ENCODE data around the gene SFMBT2.

The SFMBT2 gene

DNA sequence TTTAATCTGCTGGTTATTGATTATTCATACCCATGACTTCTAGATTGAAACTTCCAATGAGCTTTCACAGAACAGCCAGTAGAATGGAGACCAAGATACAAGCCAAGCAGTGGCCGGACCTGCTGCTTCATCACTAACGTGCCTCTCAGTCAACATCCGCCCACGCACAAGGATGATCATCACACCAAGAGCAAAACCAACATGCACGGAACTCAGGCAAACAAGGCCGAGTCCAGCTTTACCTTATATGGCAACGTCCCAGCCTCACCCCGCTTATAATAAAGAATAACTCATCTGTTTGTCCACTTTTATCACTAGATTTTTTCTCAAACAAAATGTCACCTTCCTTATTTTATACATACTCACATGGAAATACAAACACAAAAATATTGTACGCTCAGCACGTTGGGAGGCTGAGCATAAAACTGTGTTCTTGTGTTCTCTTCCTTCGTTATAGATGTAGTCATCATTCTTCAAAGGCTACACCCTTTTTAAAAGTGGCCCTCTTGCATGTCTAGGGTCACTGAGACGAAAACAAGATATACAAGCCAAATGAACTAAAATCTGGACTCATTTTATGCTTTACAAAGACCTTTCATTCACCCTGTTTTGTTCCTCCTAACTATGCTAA is 122.7 kb downstream of the SFMBT2 start:
- ChIA-PET CTCF (interaction anchor here (2.0 kb wide), 1 partner anchor 13 kb away, joined by 6 read pairs; no protein-coding TSS in a partner anchor), POLR2A (interaction anchor here (1.2 kb wide), 1 partner anchor 123 kb away, joined by 3 read pairs; the partner anchor contains the start of gene SFMBT2)
- DNase-seq (ENCODE audit: extremely low spot score): no peak
- TF ChIP-seq ELF4 (IDR thresholded peaks at IDR 0.05): no peak
- no peak for TF ChIP-seq ARNT (IDR thresholded peaks at IDR 0.05)
- TF ChIP-seq BHLHE40 (IDR thresholded peaks at IDR 0.05; ENCODE audit: borderline replicate concordance): no peak
- no peak for TF ChIP-seq NFRKB (IDR thresholded peaks at IDR 0.05)
- no peak for TF ChIP-seq TARDBP (IDR thresholded peaks at IDR 0.05)
- TF ChIP-seq FOXA1 (IDR thresholded peaks at IDR 0.05): no peak
- TF ChIP-seq SUZ12 (IDR thresholded peaks at IDR 0.05): no peak
- TF ChIP-seq ZNF384 (IDR thresholded peaks at IDR 0.05): no peak
- no peak for TF ChIP-seq FOXM1 (IDR thresholded peaks at IDR 0.05; ENCODE audit: borderline replicate concordance)
- TF ChIP-seq, protein P1, sequence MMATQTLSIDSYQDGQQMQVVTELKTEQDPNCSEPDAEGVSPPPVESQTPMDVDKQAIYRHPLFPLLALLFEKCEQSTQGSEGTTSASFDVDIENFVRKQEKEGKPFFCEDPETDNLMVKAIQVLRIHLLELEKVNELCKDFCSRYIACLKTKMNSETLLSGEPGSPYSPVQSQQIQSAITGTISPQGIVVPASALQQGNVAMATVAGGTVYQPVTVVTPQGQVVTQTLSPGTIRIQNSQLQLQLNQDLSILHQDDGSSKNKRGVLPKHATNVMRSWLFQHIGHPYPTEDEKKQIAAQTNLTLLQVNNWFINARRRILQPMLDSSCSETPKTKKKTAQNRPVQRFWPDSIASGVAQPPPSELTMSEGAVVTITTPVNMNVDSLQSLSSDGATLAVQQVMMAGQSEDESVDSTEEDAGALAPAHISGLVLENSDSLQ (IDR thresholded peaks at IDR 0.05): no peak
- no peak for TF ChIP-seq FOXK2 (IDR thresholded peaks at IDR 0.05)
- TF ChIP-seq L3MBTL2 (conservative IDR thresholded peaks at IDR 0.05): no peak
- TF ChIP-seq HDGF (IDR thresholded peaks at IDR 0.05; ENCODE audit: borderline replicate concordance): no peak
- TF ChIP-seq CTBP1 (IDR thresholded peaks at IDR 0.05; ENCODE audit: borderline replicate concordance): no peak
- no peak for TF ChIP-seq SP1 (IDR thresholded peaks at IDR 0.05)
- no peak for TF ChIP-seq LEF1 (IDR thresholded peaks at IDR 0.05; ENCODE audit: borderline replicate concordance)

- ChIA-PET POLR2A (interaction anchor here (1.2 kb wide), 1 partner anchor 124 kb away, joined by 3 read pairs; the partner anchor contains the start of gene SFMBT2), CTCF (no interaction called here)
Observed at GRCh38 chr10:7287377-7287776, 123.5 kb downstream of the SFMBT2 start.

DNA sequence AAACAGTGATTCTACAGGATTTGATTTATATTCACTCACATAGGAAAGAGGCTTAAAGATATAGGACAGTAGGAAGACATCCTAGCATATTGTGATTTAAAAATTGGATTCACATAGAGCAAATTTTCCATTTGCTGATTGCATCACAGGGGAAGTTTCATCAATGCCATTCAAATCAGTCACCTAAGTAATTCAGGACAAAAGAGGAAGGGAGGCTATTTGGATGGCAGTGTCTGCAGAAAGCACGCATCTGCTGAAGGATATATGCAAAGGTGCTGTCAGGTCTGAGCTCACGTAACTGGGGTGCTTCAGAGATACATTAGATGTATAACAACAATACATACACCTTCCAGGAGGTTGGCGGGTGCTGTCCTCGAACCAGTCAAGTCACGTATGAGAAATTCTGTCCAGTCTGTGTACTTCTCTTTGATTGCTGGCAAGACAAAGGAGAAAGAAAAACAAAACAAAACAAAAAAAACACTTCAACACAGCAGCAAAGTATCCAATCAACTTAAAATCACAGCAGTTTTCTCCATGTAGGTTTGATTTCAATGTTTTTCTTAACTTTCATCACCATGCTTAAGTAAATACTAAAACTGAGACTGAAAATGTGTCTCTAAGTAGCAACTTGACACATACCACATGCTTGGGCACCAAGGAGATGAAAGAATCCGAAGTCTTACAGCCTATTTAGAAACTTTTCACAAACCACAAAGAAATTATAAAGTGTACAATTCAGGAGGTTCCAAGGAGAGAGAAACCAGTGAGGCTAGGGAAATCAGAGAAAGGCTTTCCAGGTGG is 125.1 kb downstream of the SFMBT2 start:
- no peak for DNase-seq (ENCODE audit: extremely low spot score)
- TF ChIP-seq SUZ12 (IDR thresholded peaks at IDR 0.05): no peak
- TF ChIP-seq HDGF (IDR thresholded peaks at IDR 0.05; ENCODE audit: borderline replicate concordance): no peak
- no peak for TF ChIP-seq FOXM1 (IDR thresholded peaks at IDR 0.05; ENCODE audit: borderline replicate concordance)
- TF ChIP-seq CTBP1 (IDR thresholded peaks at IDR 0.05; ENCODE audit: borderline replicate concordance): no peak
- TF ChIP-seq BHLHE40 (IDR thresholded peaks at IDR 0.05; ENCODE audit: borderline replicate concordance): no peak
- no peak for TF ChIP-seq SP1 (IDR thresholded peaks at IDR 0.05)
- CTCF ChIA-PET: no interaction called here
- POLR2A ChIA-PET: no interaction called here

More at GRCh38 chr10:7287377-7287776, 123.5 kb downstream of the SFMBT2 start:
- TF ChIP-seq NFRKB (IDR thresholded peaks at IDR 0.05): no peak
- TF ChIP-seq LEF1 (IDR thresholded peaks at IDR 0.05; ENCODE audit: borderline replicate concordance): no peak
- TF ChIP-seq ARNT (IDR thresholded peaks at IDR 0.05): no peak
- no peak for DNase-seq (ENCODE audit: extremely low spot score)

DNA sequence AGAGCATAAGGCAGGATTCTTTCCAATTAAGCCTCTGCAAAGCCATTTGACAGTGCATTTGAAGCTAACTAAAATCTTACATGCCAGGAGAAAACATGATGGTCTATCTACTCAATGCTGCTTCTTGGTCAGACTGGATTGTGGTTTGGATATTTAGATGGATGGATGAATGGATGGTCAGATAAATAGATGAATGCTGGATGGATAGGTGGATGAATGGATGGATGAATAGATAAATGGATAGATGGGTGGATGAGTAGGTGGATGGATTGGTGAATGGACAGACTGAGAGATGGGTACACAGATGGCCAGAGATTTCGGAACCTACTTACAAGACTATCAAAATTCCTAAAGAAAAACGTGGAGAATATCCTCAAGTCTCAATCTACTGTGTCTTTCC is 127.6 kb downstream of the SFMBT2 start:
- DNase-seq (ENCODE audit: extremely low spot score): no peak
- TF ChIP-seq FOXA1 (IDR thresholded peaks at IDR 0.05) (no peak), L3MBTL2 (conservative IDR thresholded peaks at IDR 0.05) (no peak), TARDBP (IDR thresholded peaks at IDR 0.05) (no peak), HDGF (IDR thresholded peaks at IDR 0.05; ENCODE audit: borderline replicate concordance) (no peak), CTBP1 (IDR thresholded peaks at IDR 0.05; ENCODE audit: borderline replicate concordance) (no peak), BHLHE40 (IDR thresholded peaks at IDR 0.05; ENCODE audit: borderline replicate concordance) (no peak), LEF1 (IDR thresholded peaks at IDR 0.05; ENCODE audit: borderline replicate concordance) (no peak), FOXM1 (IDR thresholded peaks at IDR 0.05; ENCODE audit: borderline replicate concordance) (no peak), ARNT (IDR thresholded peaks at IDR 0.05) (no peak), ZNF384 (IDR thresholded peaks at IDR 0.05) (no peak), SP1 (IDR thresholded peaks at IDR 0.05) (no peak), SUZ12 (IDR thresholded peaks at IDR 0.05) (no peak), ELF4 (IDR thresholded peaks at IDR 0.05) (no peak), FOXK2 (IDR thresholded peaks at IDR 0.05) (no peak), NFRKB (IDR thresholded peaks at IDR 0.05) (no peak)
- TF ChIP-seq, protein P1 (IDR thresholded peaks at IDR 0.05): no peak
- POLR2A ChIA-PET: no interaction called here
- CTCF ChIA-PET: no interaction called here

DNA sequence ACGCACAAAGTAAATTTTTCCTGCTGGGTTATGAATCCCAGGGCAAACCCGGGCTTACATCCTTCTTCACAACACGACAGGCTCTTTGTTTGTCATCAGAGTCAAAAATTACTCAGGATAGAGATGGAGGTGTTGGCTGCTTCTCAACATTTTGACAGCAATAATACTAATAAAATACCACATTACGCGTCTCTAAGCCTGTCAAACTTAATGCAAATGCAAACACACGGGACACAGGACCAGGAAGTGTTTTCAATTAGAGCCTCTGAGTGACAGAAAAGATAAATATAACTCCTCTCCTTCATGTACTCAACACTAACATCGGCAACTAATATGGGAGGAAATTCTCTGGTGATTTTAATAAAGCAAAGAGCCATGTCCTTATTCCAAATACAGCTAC is 128.4 kb downstream of the SFMBT2 start:
- TF ChIP-seq, protein P1 (IDR thresholded peaks at IDR 0.05): no peak
- TF ChIP-seq ELF4 (IDR thresholded peaks at IDR 0.05) (no peak), LEF1 (IDR thresholded peaks at IDR 0.05; ENCODE audit: borderline replicate concordance) (no peak), ARNT (IDR thresholded peaks at IDR 0.05) (no peak), BHLHE40 (IDR thresholded peaks at IDR 0.05; ENCODE audit: borderline replicate concordance) (no peak), FOXA1 (IDR thresholded peaks at IDR 0.05) (no peak), CTBP1 (IDR thresholded peaks at IDR 0.05; ENCODE audit: borderline replicate concordance) (no peak), FOXK2 (IDR thresholded peaks at IDR 0.05) (no peak), HDGF (IDR thresholded peaks at IDR 0.05; ENCODE audit: borderline replicate concordance) (no peak), NFRKB (IDR thresholded peaks at IDR 0.05) (no peak), FOXM1 (IDR thresholded peaks at IDR 0.05; ENCODE audit: borderline replicate concordance) (no peak), SUZ12 (IDR thresholded peaks at IDR 0.05) (no peak), ZNF384 (IDR thresholded peaks at IDR 0.05) (no peak), SP1 (IDR thresholded peaks at IDR 0.05) (no peak), TARDBP (IDR thresholded peaks at IDR 0.05) (no peak), L3MBTL2 (conservative IDR thresholded peaks at IDR 0.05) (no peak)
- DNase-seq (ENCODE audit: extremely low spot score): no peak
- POLR2A ChIA-PET: no interaction called here
- CTCF ChIA-PET: no interaction called here

Measured in HEK293T (cell line).